Measurements from ENCODE around the gene ANKRD39.
"Not testable (repeated sequence)": the region's sequence is repeated elsewhere in the genome, so short reads cannot be mapped to it uniquely, and the experiment has no call there.

Gene ANKRD39

DNA sequence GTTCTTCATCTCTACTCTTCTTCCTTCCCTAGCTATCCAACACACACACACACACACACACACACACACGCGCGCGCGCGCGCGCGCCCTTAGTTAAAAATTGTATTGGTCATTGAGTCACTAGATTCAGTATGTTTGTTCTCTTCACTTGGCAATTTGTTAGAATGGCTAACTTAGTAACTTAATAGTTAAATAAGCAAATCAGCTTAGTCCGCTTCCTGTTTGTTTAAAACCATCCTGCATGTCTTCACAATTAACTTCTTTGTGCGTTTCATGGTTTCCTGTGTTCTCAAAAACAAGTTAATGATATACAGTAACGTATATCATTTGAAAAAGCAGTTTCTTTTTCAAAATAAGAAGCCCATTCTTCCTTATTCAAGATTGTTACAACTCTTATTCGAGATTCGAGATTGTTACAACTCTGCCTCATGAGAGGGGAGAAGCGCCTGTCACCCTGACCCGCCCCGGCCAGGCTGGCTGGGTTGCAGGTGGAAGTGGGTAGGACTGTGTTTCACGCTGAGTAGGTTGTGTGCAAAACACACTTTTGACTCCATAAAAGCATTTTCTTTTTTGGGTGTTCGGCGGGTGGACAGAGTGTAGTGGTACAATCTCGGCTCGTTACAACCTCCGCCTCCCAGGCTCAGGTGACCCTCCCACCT lies 51.2 kb downstream of the ANKRD39 start:
- DNase-seq: no peak

DNA sequence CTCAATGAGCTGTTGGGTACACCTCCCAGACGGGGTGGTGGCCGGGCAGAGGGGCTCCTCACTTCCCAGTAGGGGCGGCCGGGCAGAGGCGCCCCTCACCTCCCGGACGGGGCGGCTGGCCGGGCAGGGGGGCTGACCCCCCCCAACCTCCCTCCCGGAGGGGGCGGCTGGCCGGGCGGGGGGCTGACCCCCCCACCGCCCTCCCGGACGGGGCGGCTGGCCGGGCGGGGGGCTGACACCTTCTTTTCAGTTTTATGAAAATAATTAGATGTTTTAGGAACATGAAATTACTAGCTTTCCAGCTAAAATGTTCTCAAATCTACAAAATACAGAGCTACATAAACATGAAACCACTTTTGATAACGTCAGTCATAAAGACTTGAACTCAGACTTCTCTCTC lies 51.9 kb downstream of the ANKRD39 start:
- DNase-seq: not testable (repeated sequence)

DNA sequence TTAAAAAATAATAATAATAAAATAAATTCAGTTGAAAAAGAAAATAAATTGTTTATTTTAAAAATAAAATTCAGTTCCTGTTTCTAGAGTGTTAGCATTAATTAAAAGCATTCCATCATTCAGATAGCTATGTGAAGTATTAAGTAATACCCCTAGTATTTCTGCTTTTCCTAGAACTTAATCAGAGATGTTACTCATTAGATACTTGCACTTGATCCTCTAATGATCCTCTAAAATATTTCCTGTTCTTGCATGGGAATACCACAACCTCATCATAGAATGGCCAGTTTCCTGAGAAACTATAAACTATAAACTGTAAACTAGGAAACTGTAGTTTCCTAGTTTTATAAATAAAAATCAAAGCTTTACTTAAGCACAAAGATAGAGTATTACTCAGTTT lies 52.8 kb downstream of the ANKRD39 start:
- no peak for DNase-seq

DNA sequence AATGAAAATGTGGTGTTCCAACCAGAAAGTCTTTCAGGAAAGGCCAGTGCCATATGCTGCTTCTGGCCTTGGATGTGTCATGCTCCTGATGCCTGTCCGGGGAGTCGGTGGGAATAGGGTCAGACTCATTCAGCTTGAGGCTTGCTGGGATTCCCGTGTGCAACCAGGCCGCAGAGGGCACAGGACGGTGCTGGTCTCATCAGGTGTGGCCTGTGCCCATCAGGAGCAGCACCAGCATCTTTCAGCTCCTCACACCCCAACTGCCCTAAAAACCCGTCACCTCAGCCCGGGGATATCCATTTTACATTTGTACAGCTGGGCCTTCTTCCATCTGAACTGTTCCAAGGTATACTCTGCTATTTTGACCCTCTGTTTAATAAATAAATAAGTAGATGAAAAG lies 55.1 kb downstream of the ANKRD39 start:
- DNase-seq: no peak

DNA sequence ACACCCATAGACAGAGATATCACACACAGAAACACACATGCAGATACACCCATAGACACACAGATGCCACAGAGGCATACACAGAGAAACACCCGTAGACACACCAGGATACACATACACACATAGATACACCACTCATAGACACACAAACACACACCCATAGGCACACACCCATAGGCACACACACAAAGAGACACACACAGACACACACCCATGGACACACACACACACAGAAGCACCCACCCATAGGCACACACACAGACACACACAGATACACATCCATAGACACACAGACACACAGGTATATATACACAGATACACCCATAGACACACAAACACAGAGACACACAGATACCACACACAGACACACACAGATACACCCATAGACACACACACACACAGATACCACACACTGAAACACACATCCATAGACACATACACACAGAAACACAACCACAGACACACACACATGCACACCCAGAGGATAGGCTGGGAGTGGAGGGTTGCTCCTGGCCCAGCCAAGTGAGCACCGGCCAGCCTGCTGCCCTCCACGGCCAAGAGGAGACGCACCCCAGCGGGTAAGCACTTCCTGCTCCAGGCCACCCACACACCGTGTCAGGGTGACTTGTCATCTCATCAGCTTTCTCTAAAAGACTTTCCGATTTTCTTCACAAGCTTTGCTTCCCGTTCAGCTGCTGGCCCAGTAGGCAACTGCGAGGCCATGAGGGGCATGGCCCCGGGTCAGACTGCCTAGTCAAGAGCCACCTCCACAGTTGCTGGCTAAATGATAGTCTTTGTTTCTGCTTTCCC lies 55.8 kb downstream of the ANKRD39 start:
- no peak for DNase-seq

DNA sequence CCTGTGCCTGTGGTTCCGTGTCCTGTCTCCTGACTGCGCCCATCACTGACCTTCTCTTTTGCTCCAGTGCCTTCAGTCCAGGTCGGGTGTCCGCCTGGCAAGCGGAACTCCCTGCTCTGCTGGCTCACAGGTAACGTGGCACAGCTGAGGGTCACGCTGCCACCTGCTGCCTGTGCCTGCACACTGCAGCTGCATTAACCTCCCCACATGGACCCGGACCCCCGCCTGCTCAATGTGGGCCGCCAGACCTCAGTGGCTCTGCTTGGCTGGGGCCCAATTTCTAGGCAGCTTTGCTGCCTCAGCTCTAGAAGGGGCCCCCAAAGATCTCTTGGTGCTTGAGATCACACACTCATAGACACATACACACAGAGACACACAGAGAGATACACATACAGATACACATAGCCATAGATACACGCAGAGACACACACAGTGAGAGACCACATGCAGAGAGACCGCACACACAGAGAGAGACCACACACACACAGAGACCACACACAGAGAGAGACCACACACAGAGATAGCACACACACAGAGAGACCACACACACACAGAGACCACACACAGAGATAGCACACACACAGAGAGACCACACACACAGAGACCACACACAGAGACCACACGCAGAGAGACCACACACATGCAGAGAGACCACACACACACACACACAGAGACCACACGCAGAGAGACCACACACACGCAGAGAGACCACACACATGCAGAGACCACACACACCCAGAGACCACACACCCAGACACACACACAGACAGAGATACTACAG lies 56.6 kb downstream of the ANKRD39 start:
- DNase-seq: peak; percentile 82

DNA sequence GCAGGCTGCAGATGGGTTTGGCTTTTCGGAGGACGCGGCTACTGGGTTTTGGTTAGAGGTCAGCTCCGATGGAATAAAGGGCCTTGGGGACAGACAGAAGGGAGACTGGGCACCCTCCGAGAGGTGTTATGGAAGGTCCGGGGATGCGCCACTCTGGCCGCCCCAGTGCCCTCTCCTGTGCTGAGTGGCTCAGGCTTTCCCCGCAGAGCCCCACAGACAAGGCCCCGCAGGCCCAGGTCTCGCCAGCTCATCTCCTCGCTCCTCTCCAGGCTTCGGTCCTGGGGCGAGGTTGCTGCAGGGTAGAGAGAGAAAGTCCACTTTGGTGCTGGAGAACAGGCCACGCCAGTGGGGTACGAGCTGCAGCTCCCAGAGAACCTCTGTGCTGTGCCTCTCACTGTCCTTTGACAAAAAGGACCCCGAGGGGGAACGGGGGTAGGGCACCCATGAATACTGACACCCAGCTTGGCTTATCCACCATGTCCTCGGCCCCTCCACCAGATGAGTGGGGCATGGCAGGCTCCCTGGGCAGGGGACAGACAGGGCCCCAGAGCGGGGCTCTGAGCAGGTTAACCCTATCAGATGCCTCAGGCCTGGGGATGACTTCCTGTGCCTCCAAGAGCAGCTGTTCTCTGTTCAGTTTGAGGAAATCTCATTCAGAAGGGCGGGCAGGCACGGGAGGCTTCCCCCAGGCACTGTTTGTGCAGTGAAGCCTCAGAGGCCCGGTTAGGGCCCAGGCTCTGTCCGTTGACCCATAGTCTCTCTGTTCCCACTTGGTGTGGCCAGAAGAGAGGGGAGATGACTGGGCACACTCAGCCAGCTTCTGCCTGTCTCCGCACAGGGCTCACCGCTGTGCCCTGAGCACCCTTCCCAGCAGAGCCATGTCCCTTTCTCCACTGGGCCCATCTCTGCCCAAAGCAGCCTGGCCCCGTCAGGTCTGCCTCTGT lies 57.5 kb downstream of the ANKRD39 start:
- no peak for DNase-seq

DNA sequence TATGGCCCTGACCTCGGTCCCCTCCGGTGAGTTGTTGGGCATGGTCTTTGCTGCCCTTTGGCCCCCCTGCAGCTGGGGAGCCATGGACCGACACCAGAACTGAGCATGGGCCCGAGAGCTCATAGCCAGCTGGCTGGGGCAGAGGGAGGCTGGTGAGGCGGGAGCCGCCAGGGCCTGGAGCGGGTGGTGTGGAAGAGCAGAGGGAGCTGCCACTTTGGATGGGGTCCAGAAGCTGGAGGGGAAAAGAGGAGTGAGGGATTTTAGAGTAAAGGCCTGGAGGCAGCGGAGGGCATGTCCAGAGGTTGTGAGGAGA lies 58.2 kb downstream of the ANKRD39 start:
- DNase-seq: no peak

DNA sequence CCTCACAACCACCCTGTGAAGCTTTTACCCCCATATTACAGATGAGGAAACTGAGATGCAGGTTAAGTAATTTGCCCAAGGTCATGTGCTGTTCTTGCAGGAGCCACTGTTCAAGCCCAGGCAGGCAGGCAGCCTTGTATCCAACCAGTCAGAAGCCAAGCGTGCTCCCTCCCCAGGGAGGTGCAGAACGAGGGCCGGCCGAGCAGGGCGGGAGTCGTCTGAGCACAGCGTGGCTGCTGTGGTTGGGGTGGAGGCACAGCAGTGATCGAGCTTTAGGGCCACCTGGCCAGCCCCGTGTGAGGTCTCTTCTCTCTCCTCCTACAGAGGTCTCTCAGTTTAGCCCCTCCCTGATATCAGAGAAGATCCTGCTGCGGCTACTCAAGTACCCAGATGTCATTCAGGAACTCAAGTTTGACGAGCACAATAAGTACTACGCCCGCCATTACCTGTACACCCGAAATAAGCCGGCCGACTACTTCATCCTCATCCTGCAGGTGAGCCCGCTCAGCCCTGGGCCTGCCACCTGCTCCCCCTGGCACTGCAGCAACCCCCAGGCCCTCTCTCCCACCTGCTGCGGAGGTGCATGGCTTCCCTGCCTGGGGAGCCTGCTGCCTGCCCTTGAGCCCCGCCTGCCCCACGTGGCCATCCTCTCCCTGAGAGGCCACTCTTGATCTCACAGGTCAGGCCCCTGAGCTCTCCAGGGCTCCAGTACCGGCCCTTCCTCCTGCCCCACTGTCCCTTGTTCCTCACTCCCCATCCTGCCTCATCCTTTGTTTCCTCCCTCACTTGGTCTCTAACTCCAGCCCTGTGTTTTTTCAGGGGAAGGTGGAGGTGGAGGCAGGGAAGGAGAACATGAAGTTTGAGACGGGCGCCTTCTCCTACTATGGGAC lies 58.8 kb downstream of the ANKRD39 start:
- no peak for DNase-seq

Data from femur (tissue), 1 donor.